Cerebellar nuclear complex (tissue), 1 donor: Measurements from ENCODE around the gene CYP2C19.
"Not testable (repeated sequence)": the region's sequence is repeated elsewhere in the genome, so short reads cannot be mapped to it uniquely, and the experiment has no call there.

Experiments
- DNase-seq, 2 experiments: peaks; one replicate each; lab custom pipeline; 2025; lab: John Stamatoyannopoulos, UW

The CYP2C19 gene

DNA sequence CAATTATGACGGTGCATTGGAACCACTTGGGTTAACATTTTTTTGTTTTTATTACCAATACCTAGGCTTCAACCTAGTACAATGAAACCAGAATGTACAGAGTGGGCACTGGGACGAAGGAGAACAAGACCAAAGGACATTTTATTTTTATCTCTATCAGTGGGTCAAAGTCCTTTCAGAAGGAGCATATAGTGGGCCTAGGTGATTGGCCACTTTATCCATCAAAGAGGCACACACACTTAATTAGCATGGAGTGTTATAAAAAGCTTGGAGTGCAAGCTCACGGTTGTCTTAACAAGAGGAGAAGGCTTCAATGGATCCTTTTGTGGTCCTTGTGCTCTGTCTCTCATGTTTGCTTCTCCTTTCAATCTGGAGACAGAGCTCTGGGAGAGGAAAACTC, at the start of gene CYP2C19:
TSS of gene CYP2C19 (plus strand) at position 289 of the 400 bp plus-strand sequence. CDS start at position 314, 25 bp downstream.
- no peak for DNase-seq

DNA sequence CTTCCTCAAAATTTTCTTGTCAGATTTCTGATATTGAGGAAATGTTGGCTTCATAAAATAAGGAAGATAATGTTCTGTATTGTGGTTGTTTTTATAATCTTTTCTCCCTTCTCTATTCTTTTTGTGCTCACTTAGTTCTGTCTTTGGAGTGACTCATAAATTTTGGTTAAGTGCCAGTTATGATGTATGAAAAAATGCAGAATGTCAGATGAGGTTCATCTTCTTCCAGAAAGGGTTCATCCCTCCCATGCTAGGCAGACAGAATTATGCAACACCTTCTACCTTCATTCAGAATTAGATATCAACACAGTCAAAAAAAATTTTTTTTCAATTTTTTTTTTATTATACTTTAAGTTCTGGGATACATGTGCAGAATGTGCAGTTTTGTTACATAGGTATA, 36.6 kb upstream of the CYP2C19 start:
- no peak for DNase-seq

- DNase-seq = no peak
These were observed 27.3 kb upstream of the CYP2C19 start for GRCh38 chr10:94735197-94735596.

- no peak for DNase-seq
These were observed 23.9 kb upstream of the CYP2C19 start for GRCh38 chr10:94738588-94738987.

GRCh38 chr10:94747137-94747536, 15.3 kb upstream of the CYP2C19 start:
- DNase-seq = no peak

DNA sequence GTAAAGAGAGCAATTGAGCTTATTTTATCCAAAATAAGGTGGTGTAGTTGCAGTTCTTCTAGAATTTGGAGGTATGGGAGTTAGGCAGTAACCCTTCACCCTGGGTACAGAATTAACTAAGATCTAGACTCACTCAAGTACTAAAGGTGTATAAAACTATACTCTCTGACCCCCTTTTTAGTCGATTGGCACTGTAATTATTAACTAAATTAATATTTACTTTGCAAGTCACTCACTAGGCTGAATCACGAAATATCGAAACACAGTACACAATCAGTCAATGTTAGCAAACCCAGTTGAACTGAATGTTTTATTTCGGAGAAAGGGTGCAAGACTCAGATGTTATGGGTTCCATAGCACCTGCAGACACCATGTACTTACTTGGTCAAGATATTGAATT, 14.6 kb upstream of the CYP2C19 start:
- no peak for DNase-seq

GRCh38 chr10:94757916-94758315, 4.6 kb upstream of the CYP2C19 start:
- no peak for DNase-seq

- DNase-seq = no peak
These were observed 1.8 kb upstream of the CYP2C19 start for GRCh38 chr10:94760586-94761178.

DNA sequence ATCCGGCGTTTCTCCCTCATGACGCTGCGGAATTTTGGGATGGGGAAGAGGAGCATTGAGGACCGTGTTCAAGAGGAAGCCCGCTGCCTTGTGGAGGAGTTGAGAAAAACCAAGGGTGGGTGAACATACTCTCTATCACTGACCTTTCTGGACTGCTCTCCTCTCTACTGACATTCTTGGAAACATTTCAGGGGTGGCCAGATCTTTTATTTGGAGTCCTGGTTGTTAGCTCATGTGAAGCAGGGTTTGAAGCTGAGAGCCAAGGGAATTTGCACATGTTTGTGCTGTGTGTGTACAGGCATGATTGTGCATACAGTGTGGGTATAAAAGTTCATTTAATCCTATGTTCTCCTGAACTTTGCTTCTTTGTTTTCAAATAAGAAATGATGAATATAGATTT, 12.9 kb downstream of the CYP2C19 start:
- not testable (repeated sequence) for DNase-seq

GRCh38 chr10:94777886-94778458, 15.5 kb downstream of the CYP2C19 start:
- DNase-seq = no peak

DNA sequence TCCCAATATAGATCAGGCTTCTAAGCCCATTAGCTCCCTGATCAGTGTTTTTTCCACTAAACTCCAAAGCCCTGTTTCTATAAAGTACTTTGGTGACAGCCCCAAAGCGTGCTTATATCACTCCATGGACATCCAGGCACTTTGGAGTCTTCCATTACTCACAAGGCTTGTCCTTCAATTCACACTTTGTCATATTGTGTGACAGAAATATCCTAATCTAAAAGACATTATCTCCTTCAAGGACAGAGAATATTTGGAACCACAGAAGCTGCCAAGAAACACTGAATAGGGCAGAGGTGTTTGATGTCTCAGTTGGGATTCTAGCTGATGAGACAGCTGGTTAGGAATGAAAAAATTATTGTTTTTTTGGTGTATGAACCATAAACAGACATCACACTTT, 18.4 kb downstream of the CYP2C19 start:
- DNase-seq = no peak

DNA sequence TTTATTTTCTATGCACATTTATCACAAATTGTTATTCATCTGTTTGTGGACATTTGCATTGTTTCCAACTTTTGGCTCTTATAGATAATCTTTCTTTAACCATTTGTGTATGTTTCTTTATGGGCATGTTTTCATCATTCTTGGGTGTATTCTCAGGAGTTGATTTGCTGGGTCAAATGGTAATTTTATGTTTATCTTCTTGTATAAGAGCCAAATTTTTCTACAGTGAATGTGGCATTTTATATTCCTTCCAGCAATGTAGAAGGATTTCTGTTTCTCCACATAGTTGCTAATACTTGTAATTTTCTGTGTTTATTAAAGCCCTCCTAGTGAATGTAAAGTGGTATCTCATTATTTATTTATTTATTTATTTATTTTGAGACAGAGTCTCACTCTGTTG, 21.8 kb downstream of the CYP2C19 start:
- no peak for DNase-seq

DNA sequence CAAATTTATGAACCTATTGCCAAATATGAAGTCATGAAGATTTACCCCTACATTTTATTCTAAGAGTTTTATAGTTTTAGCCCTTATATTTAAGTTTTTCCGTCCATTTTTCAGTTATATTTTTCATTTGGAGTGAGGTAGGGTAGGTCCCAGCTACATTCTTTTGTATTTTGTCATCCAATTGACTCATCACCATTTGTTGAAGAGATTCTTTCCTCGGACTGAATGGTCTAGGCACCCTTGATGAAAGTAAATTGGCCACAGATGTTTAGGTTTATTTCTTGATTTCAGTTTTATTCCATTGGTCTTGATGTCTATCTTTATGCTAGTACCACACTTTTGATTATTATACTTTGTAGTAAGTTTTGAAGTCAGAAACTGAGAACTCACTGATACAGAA, 22.7 kb downstream of the CYP2C19 start:
- no peak for DNase-seq

- not testable (repeated sequence) for DNase-seq
These were observed 38.1 kb downstream of the CYP2C19 start for GRCh38 chr10:94800551-94800950.

DNA sequence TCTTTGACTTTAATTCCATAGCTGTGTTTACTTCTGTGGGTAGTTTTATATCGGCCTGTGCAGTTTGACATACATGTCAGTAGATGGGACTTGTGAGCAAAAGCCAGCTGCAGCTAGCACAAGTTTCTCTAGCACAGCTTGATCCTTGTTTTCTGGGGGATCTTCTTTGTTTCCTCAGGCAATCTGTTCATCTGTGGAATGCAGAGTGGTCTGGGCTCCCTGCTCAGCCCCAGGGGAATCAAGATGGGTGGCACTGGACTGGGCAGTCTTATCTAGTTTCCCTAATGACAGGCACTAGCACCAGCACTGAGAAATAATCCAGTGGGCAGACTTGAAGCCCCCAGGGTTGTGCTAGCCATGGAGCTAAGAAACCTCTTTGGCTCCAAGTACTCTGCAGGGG, 40.8 kb downstream of the CYP2C19 start:
- no peak for DNase-seq

GRCh38 chr10:94830025-94830424, 67.5 kb downstream of the CYP2C19 start:
- DNase-seq = not testable (repeated sequence)

DNA sequence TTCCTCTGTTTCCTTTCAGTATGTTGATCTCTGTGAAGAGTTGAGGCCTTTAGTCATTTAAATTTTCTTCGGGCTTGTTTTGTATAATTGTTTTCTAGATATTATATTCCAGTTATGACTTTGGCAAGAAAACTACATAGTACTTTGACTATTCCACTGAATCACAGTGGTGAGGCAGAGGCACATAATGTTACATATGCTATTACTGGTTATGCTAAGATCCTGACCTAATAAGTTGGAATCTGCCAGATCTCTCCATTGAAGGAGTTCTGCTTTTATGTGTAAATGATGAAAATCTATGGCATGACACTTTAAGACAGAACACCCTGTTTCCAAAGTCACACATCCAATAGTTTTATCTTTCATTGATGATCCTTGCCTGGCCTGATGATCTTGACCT, 83.7 kb downstream of the CYP2C19 start:
- no peak for DNase-seq

DNA sequence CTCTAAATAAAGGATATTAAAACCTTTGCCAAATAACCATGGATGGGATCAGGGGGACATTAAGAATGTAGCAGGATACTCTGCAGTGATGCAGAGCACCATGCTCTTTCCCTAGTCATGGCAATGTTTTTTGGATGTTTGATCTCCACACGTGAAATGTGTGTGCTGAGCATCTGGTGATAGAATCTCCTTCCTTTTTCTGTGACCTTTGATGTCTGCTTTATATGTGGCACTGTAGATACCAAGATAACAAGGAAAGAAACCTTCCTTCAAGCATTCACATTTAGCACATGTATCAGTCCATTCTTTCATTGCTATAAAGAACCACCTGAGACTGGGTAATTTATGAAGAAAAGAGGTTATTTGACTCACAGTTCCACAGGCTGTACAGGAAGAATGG, 88.3 kb downstream of the CYP2C19 start:
- DNase-seq = no peak

GRCh38 chr10:94851263-94851662, 88.8 kb downstream of the CYP2C19 start:
- no peak for DNase-seq

DNA sequence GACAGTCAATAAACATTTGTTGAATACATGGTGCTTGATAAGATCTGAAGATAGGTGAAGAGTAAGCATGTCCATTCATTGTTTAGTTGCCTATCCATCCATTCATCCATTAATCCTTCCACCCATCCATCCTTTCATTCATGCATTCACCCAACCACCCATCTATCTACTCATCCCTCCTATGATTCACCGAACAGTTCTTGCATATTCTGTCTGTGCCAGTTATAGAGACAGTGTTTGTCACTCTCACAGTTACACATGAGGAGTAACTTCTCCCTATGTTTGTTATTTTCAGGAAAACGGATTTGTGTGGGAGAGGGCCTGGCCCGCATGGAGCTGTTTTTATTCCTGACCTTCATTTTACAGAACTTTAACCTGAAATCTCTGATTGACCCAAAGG, 90.0 kb downstream of the CYP2C19 start:
- DNase-seq = no peak

GRCh38 chr10:94853065-94853464, 90.6 kb downstream of the CYP2C19 start:
- DNase-seq = no peak

DNA sequence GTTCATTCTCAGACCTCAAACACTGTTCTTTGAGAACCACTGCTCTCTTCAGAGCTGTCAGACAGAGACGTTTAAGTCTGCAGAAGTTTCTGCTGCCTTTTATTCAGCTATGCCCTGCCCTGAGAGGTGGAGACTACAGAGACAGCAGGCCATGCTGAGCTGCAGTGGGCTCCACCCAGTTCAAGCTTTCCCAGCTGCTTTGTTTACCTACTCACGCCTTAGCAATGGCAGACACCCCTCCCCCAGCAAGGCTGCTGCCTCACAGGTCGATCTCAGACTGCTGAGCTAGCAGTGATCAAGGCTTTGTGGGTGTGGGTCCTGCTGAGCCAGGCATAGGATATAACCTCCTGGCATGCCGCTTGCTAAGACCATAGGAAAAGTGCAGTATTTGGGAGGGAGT, 95.5 kb downstream of the CYP2C19 start:
- DNase-seq = no peak

GRCh38 chr10:94859086-94859485, 96.6 kb downstream of the CYP2C19 start:
- DNase-seq = no peak

DNA sequence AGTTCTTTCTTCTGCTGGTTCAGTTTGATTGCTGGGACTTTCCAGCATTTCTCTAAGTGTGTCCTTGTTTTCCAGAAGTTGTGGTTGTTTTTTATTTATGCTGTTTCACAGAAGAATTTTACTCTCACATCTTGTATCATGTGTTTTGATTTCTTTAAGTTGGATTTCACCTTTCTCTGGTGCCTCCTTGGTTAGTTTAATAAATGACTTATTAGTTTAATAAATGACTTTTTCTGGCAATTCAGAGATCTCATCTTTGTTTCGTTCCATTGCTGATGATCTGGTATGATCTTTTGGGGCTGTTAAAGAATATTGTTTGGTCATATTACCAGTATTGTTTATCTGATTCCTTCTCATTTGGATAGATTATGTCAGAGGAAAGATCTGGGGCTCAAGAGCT, 116.2 kb downstream of the CYP2C19 start:
- DNase-seq = no peak
